Choroid plexus epithelial cell (primary cell): ENCODE results near the gene CCNI2.

ENCODE experiments used
- DNase-seq: peaks from one replicate; pipeline ENCODE4 v3.0.0-alpha.2; 2010; ENCODE audit warnings: low read depth
- H3K4me3 ChIP-seq: 2 replicates; pipeline ENCODE4 v1.5.1; 2011; ENCODE audit warnings: low read depth, mild to moderate bottlenecking, control low read depth, low read length, moderate library complexity
- CTCF ChIP-seq: conservative IDR thresholded peaks from 2 replicates; pipeline ENCODE4 v1.5.1; 2011; ENCODE audit warnings: low read depth, mild to moderate bottlenecking, control low read depth, inconsistent platforms, low read length, moderate library complexity

CCNI2 gene

GRCh38 chr5:132761321-132762240 is 14.4 kb downstream of the CCNI2 start:
- no peak for DNase-seq
- H3K4me3 ChIP-seq: no peak overlapping the region
- no peak for TF ChIP-seq CTCF

DNA sequence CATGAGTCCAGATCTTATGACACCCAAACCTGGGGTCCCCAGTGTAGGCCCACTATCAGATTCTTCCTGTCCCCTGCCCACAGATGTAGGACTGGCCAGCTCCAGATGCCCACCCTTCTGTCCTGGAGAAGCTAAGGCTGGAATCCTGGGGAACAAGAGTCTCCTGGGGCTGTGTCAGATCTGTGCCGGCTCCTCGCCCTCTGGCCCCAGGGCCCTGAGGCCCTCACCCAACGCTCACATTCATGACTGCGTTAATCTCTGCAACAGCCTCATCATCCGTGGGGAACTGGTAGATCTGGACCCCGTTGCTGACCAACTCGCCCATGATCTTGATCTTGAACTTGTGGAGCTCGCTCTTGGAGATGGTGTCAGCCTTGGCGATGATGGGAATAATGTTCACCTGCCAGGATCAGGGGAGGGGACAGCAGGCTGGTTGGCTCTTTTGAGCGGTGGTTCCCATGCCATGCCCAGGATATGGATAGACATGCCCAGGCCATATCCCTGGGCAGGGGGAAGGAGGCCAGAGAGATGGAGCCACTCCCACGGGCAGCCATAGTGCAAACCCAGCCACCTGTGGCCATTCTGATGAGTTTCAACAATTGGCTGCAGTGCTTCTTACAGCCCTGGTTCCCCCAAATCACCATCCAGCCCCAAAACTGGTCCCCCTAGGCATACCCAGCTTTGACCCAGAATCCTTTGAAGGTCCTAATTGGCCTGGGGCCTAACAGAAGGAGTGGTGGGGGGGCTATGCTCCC is 15.2 kb downstream of the CCNI2 start:
- TF ChIP-seq CTCF: no peak
- H3K4me3 ChIP-seq: no peak overlapping the region
- no peak for DNase-seq

DNA sequence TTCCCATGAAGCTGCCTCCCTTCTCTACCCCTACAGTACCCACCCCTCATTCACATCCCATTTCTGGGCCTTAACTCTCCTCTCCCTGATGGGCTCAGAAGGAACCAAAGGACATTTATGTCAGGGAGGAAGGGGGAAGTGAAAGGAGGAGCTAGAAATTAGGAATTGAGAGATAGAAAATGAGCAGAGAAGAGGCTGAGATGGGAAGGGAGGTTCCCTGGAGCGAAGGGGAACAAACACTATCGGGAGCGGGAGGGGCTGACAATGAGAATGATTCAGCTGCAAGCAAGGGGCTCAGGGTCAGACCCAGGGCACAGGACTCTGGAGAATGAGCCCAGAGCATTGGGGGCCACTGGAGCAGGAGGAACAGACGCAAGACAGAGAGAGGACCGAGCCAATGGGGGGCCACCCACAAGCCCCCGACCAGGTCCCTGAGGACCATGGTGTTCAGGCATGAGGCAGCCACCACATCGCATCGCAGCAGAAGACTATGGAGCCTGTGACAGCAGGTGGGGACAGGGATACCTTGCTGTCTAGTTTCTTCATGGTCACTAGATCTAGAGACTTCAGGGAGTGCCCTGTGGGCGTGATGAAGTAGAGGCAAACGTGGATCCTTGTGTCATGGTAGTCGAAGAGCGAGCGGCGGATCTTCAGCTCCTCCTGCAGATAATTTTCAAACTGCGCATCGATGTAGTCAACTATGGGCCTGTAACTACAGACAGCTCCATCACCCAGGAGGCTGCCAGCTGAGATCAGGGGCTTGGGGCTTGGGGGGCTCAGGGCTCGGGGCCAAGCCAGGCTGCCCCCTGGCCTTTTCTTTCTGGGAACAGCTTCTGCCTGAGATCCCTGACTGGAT is 16.2 kb downstream of the CCNI2 start:
- no peak for DNase-seq
- no peak for TF ChIP-seq CTCF
- no peak overlapping the region for H3K4me3 ChIP-seq

DNA sequence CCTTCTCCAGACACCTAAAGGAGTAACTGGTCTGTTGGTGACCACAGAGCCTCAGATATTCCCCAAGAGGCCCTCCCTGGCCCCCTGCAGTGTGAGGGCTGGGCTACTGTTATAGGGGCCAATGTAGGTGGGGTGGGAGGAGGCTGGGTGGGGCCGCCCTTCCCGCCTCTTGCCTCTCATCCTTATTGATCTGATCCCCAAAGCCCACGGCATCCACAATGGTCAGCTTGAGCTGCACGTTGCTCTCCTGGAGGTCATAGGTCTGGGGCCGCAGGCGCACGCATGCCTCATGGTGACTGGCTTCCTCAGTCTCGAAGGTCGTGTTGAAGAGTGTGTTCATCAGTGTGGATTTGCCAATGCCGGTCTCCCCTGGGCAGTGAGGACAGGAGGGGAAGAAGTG is 16.8 kb downstream of the CCNI2 start:
- DNase-seq: no peak
- H3K4me3 ChIP-seq: no peak overlapping the region
- TF ChIP-seq CTCF: no peak

GRCh38 chr5:132764671-132765238 is 17.5 kb downstream of the CCNI2 start:
- H3K4me3 ChIP-seq: no peak overlapping the region
- TF ChIP-seq CTCF: no peak
- DNase-seq: no peak

DNA sequence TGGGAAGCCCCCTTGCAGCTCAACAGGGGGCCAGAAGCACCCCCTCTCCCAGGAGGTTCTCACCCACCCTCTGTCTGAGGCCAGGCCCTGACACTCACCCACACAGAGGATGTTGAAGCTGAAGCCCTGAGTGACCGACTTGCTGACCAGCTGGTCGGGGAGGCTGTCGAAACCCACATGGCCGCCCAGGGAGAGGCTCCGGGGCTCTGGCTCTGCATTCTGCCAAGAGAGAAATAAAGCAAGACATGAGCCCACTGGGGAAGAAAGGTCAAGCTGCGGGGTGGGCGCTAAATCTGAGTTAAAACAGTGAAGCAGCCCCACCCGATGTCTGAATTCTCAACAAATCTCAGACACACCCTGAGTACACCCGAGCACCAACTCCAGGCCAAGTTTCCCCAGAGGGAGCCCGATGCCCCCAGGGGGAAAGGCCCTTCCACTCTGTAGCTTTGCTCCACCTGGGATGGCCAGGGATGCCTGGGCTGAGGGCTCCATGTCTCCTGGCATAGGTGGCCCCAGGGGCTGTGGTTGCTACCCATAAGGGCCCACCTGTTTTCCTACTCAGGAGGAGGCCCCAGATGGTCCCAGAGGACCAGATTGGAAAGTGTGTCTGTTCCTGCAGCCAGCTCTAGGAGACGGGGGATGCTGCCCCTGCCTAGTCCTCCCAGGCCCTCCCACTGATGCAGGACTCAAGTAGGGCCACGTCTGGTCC is 18.2 kb downstream of the CCNI2 start:
- H3K4me3 ChIP-seq: no peak overlapping the region
- DNase-seq: no peak
- TF ChIP-seq CTCF: no peak
